GM18508 (cell line): Measurements from ENCODE around the gene CEP68.
A peak's percentile ranks its signal among the peaks of the same experiment; 100 is the strongest.

Source experiments
- ATAC-seq: cut with Tn5 transposase; IDR thresholded peaks from one replicate; pipeline ENCODE4 v1.9.1; 2021; ENCODE audit warnings: moderate number of reproducible peaks; ENCODE audit not compliant: insufficient read depth, unreplicated experiment

The CEP68 gene

DNA sequence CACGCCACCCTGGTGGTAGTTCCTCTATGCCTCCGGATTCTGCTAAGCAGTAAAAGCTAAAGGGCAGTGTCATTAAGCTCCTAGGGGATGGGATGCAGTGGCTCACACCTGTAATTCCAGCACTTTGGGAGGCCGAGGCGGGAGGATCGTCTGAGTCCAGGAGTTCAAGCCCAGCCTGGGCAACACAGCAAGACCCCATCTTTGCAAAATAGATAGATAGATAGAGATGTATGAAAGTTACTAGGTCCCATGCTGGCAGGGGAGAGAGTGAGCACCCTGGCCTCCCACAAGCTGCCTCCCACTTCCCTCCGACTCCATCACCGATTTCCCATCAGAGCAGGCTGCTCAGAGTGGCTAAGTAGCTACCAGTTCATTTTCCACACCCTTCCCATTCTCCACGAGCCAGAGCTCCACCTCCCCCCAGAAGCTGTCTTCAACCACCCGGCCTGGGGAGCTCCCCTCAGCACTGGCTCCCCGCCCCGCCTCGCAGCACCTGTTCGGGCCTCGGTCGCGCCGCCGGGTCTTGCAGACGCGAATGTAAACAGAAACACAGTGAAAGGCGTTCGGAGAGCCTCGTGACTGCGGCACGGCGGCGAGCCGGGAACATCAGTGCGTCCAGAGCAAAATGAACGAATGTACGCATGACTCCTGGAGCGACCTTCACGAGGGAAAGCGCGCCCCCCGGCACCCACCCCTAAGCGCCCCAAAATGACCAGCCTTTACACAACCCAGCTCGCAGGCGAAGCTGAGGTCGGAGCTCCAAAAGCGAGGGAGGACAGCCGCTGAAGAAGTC is 598 bp upstream of the CEP68 start:
- peak; percentile 20 for ATAC-seq

DNA sequence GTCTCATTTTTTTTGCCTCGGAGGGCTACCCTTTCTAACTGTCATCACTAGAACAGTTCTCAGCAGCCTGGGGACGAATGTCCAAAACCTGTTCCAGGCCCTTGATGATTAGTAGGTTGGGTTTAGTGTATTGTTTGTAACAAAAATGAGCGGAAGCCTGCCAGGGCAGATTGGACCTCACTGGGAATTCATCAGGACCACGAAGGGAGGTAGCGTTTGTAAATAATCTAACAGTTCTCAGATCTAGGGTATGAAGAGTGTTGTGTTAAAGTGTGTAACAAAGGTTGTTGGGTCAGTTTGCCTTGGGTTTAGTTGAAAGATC is 799 bp downstream of the CEP68 start:
- no peak for ATAC-seq

DNA sequence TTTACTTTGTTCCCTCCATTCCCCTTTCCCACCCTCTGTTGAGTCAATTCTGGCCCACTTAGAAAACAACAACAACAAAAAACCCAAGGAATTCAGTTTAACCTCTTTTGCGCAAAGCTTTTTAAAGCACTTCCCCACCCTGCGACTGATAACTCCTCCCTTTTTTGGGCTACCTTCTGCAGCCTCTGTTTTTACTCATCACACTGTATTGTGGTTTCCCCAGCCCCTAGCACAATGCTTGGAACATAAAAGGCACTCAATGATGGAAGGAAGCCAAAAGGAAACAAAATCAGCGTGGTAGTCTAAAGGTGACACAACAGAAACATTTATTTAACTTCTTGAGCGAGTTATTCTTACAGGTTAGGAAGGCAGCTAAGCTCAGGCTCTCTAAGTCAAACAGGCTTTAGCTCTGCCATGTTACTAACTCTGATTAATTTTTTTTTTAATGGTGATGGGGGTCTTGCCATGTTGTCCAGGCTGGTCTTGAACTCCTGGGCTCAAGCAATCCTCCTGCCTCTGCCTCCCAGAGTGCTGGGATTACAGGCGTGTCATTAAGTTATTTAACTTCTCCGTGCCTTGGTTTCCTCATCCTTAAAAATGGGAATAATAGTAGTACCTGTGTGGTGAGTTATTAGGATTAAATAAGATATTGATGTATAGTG is 1.3 kb downstream of the CEP68 start:
- no peak for ATAC-seq

DNA sequence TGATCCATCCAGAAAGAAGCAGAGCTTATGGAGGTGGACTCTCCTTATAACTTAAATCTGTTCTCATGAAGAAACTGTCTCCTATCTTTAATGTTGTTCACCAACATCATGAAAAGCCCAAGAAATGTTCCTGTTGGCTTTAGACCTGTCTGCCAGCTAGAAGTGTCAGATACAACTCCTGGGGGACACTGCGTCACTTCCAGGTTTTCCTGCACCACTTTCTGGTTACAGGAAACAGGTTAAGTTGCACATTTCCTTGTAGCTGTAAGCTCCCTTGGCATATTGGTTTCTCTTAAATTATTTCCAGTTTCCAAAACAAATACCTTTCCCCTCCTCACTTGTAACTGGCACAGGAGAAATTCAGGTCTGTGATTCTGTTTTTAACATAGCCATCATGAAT is 2.9 kb downstream of the CEP68 start:
- no peak for ATAC-seq

DNA sequence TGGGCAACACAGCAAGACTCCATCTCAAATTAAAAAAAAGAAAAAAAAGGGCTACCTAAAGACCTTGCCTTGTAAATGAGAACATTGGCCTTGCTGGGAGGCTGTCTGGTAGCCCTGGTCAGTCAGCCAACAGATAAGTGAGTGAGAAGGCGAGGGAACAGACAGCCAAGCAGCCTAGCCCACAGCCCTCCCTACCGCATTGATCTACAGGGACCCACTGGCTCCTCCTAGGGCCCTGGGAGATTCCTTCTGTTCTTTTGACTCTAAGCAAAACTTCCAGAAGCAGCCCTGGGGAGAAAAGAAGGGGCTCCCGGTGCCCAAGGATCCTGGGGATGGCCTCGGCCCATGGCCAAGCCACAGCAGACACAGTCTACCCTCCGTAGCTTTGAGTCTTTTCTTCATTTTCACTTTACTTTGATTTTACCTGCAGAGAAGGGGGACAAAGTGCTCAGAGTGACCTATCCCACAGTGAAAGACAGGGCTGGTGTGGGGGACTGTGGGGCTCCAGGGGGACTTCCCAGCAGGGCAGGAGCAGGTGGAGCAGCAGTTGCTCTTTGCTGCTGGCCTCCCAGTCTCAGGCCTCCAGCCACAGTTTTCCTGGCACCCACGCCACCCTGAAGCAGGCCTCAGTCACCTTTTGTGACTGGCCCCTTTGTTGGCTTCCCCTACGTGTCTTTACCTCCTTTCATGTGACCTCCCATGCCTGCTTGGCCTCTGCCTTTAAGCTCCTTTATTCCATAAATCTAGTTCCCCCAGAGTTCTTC is 5.1 kb downstream of the CEP68 start:
- ATAC-seq: no peak

DNA sequence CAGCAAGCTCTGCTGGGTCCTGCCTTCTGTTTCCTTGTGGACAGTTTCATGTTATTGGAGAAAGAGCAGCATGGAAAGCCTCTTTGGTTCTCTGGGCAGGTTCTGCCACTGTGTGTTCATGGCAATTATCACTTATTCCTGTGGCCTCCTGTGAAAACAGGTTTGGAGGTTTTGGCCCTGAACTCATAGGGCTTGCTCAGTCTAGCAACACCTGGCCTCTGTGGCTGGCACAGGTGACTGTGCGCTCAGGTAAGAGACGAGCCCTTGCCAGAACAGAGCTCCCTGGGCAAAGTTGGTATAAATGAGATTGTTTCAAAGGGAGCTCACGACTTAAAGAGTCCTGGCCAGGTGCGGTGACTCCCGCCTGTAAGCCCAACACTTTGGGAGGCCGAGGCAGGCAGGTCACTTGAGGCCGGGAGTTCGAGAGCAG is 5.7 kb downstream of the CEP68 start:
- ATAC-seq: no peak

DNA sequence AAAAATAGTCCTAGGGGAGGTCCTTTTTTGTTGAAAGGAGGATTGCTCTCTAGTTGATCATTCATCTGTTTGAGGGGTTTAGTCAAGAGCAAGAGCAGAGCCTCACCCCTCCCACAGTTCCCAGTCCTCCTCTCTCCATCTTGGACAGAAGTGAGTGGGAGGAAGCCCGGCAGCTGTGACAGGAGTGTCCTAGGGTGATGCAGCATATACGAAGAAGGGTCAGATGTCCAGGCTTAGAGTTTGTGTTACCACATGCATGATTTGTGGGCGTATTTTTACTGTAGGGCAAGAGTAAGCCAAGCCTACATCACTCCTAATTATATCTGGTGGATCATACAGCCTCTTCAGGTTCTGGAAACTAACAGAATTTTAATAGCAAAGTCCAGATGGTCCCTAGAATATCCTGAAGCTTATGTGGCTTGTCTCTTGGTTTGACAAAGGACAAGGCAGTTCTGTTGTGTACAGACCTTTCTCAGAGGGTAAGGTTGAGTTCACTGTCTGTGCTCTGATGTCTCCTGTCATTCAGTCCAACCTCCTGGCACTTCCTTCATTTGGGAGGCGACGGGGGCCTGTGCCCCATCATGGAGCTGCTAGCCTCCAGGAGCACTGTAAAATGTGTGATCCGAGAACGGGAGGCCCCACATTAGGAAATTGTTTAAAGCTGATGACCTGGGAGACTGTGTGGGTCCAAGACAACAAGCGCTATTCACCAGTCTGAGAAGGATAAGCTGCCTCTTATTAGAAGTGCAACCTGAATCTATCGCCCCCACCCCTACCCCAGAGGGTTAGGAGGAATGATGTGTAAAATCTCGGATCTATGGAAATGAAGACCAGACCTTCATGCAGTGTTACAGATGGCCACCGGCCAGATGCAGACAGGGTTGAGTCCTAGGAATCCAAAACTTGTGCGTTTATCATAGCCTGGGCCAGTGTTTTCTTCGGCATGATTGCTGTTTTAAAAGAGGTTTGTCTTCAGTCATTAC is 6.9 kb downstream of the CEP68 start:
- ATAC-seq: no peak

DNA sequence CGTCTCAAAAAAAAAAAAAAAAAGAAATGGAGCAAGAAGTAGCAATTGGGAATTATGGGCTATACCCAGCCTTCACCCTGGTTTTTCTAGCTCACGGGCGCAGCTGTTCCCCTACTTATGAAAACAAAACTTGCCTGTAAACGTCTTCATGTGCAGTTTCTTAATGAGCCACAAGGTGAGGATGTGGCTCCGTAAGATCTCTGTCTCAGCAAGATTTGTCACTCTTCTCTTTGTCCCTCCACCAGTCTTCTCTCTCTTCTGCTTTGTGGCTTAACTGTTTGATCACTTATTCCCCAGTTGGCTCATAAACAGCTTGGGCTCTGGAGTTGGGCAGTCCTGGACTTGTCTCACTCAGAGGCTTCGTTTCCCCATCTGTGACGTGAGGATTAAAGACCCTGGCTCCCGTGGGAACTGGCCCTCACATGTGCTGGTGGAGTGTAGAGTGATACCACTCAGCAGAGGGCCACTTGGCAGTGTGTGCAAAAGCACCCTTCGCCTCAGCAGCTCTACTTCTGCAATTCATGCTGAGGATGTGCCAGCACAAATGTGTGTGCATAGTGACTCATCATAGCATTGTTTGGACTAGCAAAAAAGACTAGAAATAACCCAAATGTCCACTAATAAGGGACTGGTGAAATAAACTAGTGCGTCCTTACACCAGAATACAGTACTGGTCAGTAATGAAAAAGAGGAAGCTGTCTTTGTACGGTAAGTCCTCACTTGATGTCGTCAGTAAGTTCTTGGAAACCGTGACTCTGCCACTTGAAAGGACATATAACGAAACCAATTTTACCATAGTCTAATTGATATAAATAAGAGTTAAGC is 8.7 kb downstream of the CEP68 start:
- peak; percentile 62 for ATAC-seq

DNA sequence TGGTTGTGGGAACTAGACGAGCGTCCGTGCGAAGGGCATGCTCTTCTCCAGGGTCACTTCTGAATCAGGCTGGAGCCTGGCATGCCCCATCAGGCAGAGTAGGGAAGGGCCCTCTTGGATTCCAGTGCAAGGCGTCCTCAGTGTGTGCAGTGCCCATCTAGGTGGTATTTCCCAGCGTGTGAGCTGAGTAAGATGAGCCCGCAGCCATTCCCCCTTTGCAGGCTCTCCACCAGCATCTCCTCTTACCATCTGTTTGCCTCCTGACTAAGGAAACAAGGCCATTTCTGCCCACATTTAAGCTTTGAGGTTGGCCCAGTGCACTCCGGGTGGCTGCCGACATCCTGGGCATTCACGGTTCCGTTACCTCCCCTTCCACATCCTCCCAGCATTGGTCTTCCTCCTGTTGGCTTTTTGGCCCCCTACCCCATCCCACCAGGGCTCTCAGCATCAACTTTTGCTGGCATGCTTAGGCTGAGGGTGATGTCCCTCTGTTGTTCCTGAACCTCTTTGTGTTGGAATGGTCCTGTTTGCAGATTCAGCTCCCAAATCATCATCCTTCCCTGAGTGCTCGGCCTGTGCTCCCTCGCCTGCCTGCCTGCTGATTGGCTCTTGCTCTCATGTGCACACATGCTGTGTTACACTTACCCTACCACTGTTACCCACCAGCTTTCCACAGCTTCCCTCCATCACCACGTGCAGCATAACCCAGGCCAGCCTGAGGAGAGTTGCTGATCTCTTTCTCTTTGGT is 11.8 kb downstream of the CEP68 start:
- ATAC-seq: no peak

DNA sequence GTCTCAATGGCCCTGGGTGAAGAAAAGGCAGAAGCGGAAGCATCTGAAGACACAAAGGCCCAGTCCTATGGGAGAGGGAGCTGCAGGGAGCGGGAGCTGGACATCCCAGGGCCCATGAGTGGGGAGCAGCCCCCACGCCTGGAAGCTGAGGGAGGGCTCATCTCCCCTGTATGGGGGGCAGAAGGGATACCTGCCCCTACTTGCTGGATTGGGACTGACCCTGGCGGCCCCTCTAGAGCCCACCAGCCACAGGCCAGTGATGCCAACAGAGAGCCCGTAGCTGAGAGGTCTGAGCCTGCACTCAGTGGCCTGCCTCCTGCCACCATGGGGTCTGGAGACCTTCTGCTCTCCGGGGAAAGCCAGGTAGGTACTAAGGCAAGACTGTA is 13.2 kb downstream of the CEP68 start:
- ATAC-seq: no peak

DNA sequence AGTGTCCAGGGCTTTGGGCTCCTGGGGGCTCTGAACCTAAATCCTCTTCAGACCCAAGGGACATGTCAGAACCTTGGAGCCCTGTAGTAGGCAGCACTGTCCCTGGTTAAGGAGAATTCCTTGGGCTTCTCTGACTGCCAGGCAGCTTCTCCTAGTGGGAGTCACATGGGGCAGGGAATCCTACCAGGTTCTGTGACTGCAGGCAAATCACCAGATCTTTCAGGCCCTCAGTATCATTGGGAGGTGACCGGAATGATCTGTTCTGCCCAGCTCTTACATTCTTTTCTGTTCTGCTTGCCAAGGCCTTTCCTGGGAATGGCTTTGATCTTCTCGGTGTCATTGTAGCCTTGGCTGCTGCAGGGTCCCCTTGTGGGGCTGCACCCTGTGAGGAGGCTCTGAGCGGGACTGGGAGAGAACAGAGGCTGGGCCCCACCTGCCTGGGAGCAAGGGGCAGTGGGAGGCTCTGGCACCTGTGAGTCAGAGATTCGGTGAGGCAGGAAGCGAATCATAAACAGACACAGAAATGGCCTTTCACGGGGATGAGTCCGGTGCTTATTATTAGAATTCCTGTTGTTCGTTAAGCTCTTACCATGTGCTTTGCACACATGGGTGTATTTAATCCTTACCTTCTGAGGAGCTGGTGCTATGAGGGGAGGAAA is 14.1 kb downstream of the CEP68 start:
- no peak for ATAC-seq

DNA sequence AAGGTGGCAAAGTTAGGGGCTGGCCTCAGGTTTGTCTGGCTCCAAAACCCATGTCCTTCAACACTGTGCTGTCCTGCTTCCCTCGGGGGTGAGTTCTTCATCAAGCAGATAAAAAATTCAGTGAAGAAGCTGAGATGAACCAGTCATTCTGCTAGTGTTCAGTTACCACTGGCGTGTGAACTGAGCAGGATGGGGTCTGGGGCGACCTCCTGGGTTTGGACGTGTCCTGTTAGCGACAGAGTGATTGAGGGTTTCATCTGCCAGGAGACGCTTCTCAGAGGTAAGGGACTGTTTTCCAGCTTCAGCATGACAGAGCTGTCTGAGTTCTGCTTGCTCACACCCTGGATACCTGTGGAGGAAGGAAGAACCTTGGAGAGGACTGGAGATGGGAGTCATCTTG is 14.6 kb downstream of the CEP68 start:
- ATAC-seq: no peak

DNA sequence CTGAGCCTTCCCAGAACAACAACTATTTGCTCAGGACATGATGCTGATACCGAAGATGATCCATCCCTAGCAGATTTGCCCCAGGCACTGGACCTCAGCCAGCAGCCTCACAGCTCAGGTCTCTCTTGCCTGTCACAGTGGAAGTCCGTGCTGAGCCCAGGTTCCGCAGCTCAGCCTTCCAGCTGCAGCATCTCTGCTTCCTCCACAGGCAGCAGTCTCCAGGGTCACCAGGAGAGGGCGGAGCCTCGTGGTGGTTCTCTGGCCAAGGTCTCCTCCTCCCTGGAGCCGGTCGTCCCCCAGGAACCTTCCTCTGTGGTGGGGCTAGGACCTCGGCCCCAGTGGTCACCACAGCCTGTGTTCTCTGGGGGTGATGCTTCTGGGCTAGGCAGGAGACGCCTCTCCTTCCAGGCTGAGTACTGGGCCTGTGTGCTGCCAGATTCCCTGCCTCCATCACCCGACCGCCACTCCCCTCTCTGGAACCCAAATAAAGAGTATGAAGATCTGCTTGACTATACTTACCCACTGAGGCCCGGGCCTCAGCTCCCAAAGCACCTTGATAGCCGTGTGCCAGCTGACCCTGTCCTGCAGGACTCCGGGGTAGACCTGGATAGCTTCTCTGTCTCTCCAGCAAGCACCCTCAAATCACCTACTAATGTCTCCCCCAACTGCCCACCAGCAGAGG is 15.4 kb downstream of the CEP68 start:
- no peak for ATAC-seq

DNA sequence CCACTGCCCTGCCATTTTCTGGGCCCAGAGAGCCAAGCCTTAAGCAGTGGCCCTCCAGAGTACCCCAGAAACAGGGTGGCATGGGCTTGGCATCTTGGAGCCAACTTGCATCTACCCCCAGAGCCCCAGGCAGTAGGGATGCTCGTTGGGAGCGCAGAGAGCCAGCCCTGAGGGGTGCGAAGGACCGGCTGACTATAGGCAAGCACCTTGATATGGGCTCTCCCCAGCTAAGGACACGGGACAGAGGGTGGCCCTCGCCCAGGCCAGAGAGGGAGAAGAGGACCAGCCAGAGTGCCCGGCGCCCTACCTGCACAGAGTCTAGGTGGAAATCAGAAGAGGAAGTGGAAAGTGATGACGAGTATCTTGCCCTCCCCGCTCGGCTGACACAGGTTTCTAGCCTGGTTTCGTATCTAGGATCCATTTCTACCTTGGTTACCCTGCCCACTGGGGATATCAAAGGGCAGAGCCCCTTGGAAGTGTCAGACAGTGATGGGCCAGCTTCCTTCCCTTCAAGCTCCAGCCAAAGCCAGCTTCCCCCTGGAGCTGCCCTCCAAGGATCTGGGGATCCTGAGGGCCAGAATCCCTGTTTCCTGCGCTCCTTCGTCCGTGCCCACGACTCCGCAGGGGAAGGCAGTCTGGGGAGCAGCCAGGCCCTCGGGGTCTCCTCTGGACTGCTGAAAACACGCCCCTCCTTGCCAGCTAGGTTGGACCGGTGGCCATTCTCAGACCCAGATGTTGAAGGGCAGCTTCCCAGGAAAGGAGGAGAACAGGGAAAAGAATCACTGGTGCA is 16.2 kb downstream of the CEP68 start:
- ATAC-seq: peak; percentile 54

DNA sequence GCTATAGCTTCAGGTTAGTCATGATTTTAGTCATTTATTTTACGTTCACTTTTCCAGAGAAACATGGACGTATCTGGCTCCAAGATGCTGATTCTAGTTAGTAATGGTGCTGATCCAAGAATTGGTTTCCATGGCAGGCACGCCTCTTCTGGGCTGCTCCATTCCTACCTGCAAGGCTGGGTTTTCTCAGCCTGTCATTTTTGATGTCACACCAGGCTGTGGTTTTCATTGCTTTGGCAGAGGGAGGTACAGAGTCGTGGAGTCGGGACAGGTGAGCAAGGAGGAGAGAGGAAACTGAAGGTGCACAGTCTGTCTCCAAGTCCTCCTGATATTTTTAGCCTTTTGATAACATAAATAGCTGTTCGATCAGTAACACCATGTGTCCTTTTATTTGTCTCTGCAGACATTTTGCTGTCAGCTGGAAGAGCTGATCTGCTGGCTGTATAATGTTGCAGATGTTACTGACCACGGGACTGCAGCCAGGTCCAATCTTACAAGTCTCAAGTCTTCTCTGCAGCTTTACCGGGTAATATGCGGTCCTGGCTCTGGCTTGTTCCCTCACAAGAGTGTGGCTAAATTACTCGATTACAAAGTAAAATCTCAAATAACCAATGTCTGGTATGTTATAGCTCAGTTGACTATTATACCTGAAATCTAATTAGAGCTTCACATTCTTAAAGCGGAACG is 17.8 kb downstream of the CEP68 start:
- ATAC-seq: no peak

DNA sequence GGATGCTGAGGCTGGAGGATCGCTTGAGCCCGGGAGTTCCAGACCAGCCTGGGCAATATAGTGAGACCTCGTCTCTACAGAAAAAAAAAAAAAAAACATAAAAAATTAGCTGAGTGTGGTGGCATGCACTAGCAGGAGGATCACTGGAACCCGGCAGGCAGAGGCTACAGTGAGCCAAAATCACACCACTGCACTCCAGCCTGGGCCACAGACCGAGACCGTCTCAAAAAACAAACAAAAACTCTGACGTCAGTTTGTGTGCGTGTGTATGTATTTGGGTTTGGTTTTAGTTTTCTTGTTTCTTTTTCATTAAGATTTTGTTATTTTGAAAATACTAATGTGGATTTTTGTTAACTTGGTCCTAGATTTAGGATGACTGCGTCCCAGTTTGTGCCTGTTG is 19.0 kb downstream of the CEP68 start:
- ATAC-seq: no peak
